Measurements from ENCODE around the gene MFAP1.
"Not testable (repeated sequence)": the region's sequence is repeated elsewhere in the genome, so short reads cannot be mapped to it uniquely, and the experiment has no call there.

MFAP1 gene, protein sequence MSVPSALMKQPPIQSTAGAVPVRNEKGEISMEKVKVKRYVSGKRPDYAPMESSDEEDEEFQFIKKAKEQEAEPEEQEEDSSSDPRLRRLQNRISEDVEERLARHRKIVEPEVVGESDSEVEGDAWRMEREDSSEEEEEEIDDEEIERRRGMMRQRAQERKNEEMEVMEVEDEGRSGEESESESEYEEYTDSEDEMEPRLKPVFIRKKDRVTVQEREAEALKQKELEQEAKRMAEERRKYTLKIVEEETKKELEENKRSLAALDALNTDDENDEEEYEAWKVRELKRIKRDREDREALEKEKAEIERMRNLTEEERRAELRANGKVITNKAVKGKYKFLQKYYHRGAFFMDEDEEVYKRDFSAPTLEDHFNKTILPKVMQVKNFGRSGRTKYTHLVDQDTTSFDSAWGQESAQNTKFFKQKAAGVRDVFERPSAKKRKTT

DNA sequence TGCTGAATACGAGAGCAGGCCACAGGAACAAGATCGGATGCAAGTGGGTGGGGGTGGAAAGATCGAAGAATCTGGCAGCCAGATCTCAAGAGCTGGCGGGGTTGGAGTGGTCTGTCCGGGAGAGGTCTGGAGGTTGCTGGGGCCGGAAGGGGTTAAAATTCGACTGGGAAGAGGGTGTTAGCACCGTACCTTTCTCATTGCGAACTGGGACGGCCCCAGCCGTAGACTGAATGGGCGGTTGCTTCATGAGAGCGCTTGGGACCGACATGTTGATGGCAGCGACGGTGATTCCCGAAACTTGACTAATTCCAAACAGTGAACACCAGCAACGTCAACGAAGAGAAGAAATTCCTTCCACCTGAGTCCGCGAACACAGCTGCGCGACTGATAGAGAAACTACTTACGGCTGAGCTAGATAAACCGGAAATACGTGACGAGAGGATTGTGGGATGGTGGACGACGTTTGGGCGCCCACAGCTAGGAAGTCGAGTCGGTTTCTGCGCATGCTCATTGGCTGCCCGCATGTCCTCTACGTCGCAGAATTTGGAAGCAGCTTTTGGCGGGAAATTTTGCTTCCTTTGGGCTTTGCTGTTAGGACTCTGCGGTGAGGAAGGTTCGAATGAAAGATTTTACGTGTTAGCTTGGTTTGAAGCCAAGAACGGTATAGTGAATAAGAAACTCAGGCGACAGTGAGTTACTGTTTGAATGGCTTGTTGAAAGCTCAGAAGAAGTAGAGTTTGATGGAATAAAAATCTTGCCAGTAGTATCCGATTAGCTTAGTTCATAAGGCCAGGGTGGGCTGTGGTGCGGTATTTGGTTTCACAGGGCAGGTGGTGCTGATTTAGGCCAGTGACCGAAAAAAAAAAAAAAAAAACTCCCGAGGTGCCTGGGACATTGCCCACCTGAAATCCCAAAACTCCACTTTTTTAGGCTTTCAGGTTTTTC is at the start of gene MFAP1:
MFAP1 (minus strand) TSS at position 389 of the 945 bp plus-strand sequence; CDS start at position 268, 121 bp downstream.
- Histone ChIP-seq H3K36me3 (ENCODE audit: control insufficient read depth in 1 of 2, insufficient read depth in 2 of 2, low read length in 2 of 2) (peaks cover 0 to 3% of the 10 kb centered on the region in 2 donors), H3K4me3 (ENCODE audit: low read depth in 1 of 2, low read length in 2 of 2) (peak within 1 kb of the TSS; percentile 90 to 95), H3K9ac (ENCODE audit: low read depth in 1 of 2, low read length in 2 of 2) (peak within 1 kb of the TSS; percentile 63 to 99), H3K27ac (ENCODE audit: low read depth, low read length) (peak within 1 kb of the TSS; percentile 81), H3K9me3 (ENCODE audit: control insufficient read depth in 1 of 2, low read length in 2 of 2) (no peaks in the 10 kb centered on the region), H3K4me1 (ENCODE audit: control insufficient read depth in 1 of 2, insufficient read depth in 2 of 2, low read length in 2 of 2) (peaks cover 26% of the 10 kb centered on the region in 2 donors), H3K27me3 (ENCODE audit: control insufficient read depth in 1 of 2, insufficient read depth in 2 of 2, low read length in 2 of 2) (no peaks in the 10 kb centered on the region)

DNA sequence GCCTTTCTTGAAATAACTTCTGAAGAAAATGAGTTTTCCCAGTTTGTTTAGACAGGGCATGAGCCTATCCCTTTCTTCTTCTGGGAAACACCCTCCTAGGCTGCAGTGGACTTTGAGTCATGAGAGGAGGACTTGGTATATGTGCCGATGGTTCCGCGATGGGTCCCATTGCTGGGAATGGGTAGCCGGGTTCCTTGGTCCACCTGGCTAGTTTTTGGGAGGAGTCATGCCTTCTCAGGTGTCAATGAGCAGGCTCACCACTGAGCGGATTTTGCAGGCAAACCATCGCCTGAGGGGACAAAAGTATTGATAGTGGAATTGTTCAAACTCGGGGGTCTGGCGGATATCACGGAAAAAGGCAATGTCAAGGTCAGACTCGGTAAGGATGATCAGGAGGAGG is 49.2 kb upstream of the MFAP1 start:
- H3K4me3 ChIP-seq (ENCODE audit: low read depth in 1 of 2, low read length in 2 of 2), result no peak overlapping the region
- no peaks in the 10 kb centered on the region for H3K27me3 ChIP-seq (ENCODE audit: control insufficient read depth in 1 of 2, insufficient read depth in 2 of 2, low read length in 2 of 2)
- no peaks in the 10 kb centered on the region for H3K36me3 ChIP-seq (ENCODE audit: control insufficient read depth in 1 of 2, insufficient read depth in 2 of 2, low read length in 2 of 2)
- no peaks in the 10 kb centered on the region for H3K4me1 ChIP-seq (ENCODE audit: control insufficient read depth in 1 of 2, insufficient read depth in 2 of 2, low read length in 2 of 2)
- no peak overlapping the region for H3K9ac ChIP-seq (ENCODE audit: low read depth in 1 of 2, low read length in 2 of 2)
- H3K27ac ChIP-seq (ENCODE audit: low read depth, low read length), result no peak overlapping the region
- H3K9me3 ChIP-seq (ENCODE audit: control insufficient read depth in 1 of 2, low read length in 2 of 2), result no peaks in the 10 kb centered on the region

DNA sequence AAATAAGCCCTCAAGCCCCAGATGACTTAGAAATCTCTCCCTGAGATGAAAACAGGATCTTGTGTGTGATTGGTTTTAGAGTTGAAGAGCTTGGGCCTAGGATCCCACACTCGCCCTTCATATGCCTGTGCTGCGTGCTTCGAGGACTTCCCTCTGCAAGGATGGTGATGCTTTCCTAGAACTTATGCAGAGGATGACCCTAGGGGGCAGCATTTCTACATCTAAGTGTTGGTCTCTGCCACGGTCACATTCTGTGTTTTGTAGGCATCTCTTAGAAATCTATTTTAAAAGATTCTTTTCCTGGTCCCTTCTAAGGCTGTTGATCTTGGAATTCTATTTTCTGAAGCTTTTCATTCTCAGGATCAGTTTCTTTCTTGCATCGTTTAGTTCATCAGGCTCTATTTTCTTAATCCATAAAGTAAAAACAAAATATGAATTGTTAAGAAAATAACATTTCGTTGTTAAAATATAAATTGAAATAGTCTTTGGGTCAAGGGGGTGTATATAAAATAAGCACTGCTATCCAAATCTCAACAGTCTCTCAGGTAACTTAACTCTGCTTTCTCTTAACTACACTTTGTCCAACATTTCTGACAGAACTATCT is 48.0 kb upstream of the MFAP1 start:
- Histone ChIP-seq H3K27ac (ENCODE audit: low read depth, low read length) (no peak overlapping the region), H3K4me3 (ENCODE audit: low read depth in 1 of 2, low read length in 2 of 2) (no peak overlapping the region), H3K9ac (ENCODE audit: low read depth in 1 of 2, low read length in 2 of 2) (no peak overlapping the region), H3K27me3 (ENCODE audit: control insufficient read depth in 1 of 2, insufficient read depth in 2 of 2, low read length in 2 of 2) (no peaks in the 10 kb centered on the region), H3K4me1 (ENCODE audit: control insufficient read depth in 1 of 2, insufficient read depth in 2 of 2, low read length in 2 of 2) (no peaks in the 10 kb centered on the region), H3K36me3 (ENCODE audit: control insufficient read depth in 1 of 2, insufficient read depth in 2 of 2, low read length in 2 of 2) (no peaks in the 10 kb centered on the region), H3K9me3 (ENCODE audit: control insufficient read depth in 1 of 2, low read length in 2 of 2) (no peaks in the 10 kb centered on the region)

DNA sequence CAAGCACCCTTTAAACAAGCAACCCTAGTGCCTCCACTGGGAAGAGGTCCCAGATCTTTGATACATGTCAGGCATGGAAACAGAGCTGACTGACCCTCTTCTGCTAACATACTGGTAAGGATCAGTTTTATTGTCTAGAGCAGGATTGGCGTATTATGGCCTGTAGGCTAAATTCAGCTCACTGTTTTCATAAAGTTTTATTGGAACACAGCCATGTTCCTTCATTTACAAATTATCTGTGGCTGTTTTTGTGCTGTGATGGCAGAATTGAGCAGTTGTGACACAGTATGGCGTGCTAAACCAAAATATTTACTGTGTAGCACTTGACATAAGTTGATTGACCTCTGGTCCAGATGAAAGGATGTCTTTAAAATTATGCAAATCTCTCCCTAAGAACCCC is 47.3 kb upstream of the MFAP1 start:
- Histone ChIP-seq H3K4me1 (ENCODE audit: control insufficient read depth in 1 of 2, insufficient read depth in 2 of 2, low read length in 2 of 2) (no peaks in the 10 kb centered on the region), H3K36me3 (ENCODE audit: control insufficient read depth in 1 of 2, insufficient read depth in 2 of 2, low read length in 2 of 2) (no peaks in the 10 kb centered on the region), H3K27me3 (ENCODE audit: control insufficient read depth in 1 of 2, insufficient read depth in 2 of 2, low read length in 2 of 2) (no peaks in the 10 kb centered on the region), H3K9ac (ENCODE audit: low read depth in 1 of 2, low read length in 2 of 2) (no peak overlapping the region), H3K4me3 (ENCODE audit: low read depth in 1 of 2, low read length in 2 of 2) (no peak overlapping the region), H3K9me3 (ENCODE audit: control insufficient read depth in 1 of 2, low read length in 2 of 2) (no peaks in the 10 kb centered on the region), H3K27ac (ENCODE audit: low read depth, low read length) (no peak overlapping the region)

DNA sequence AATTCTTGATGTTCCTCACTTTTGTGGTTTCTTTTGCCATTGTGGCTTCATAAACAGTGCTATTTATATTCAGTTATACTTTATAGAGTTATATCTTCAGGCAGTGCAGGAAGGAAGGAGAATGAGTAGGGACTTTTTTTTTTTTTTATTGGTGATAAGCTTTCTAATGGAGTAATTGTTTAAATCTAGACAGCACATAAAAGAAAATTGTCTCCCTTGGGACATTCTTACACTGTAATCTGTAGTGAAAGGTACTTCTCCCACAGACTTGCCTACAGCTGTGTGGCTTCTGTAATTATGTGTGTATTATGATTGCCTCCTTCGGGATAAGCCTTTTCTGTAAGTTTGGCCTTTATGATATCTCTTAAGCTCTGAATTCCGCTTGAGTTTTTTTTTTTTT is 43.9 kb upstream of the MFAP1 start:
- Histone ChIP-seq H3K9ac (ENCODE audit: low read depth in 1 of 2, low read length in 2 of 2) (no peak overlapping the region), H3K9me3 (ENCODE audit: control insufficient read depth in 1 of 2, low read length in 2 of 2) (no peaks in the 10 kb centered on the region), H3K4me1 (ENCODE audit: control insufficient read depth in 1 of 2, insufficient read depth in 2 of 2, low read length in 2 of 2) (no peaks in the 10 kb centered on the region), H3K27me3 (ENCODE audit: control insufficient read depth in 1 of 2, insufficient read depth in 2 of 2, low read length in 2 of 2) (no peaks in the 10 kb centered on the region), H3K4me3 (ENCODE audit: low read depth in 1 of 2, low read length in 2 of 2) (no peak overlapping the region), H3K36me3 (ENCODE audit: control insufficient read depth in 1 of 2, insufficient read depth in 2 of 2, low read length in 2 of 2) (no peaks in the 10 kb centered on the region), H3K27ac (ENCODE audit: low read depth, low read length) (no peak overlapping the region)

DNA sequence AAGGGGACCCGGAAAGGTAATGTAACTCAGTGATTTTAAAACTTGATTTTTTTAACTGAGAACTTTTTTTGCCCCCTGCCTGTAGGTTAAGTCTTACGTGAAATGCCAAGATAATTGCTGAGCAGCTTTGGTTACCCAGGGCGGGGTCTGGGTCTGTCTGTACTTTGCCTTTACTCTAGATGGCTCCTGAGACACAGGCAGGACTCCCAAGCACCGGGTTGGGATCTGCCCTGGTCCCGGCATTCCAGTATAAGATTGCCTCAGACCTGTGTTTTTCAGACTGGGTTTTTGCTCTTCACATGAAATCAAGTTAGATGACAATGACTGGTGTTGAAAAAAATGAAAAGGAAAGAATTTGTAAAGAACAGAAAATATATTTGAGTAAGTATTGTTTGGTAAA is 42.6 kb upstream of the MFAP1 start:
- H3K4me1 ChIP-seq (ENCODE audit: control insufficient read depth in 1 of 2, insufficient read depth in 2 of 2, low read length in 2 of 2), result no peaks in the 10 kb centered on the region
- no peaks in the 10 kb centered on the region for H3K36me3 ChIP-seq (ENCODE audit: control insufficient read depth in 1 of 2, insufficient read depth in 2 of 2, low read length in 2 of 2)
- no peak overlapping the region for H3K27ac ChIP-seq (ENCODE audit: low read depth, low read length)
- no peaks in the 10 kb centered on the region for H3K27me3 ChIP-seq (ENCODE audit: control insufficient read depth in 1 of 2, insufficient read depth in 2 of 2, low read length in 2 of 2)
- no peak overlapping the region for H3K9ac ChIP-seq (ENCODE audit: low read depth in 1 of 2, low read length in 2 of 2)
- H3K9me3 ChIP-seq (ENCODE audit: control insufficient read depth in 1 of 2, low read length in 2 of 2), result no peaks in the 10 kb centered on the region
- H3K4me3 ChIP-seq (ENCODE audit: low read depth in 1 of 2, low read length in 2 of 2), result no peak overlapping the region

DNA sequence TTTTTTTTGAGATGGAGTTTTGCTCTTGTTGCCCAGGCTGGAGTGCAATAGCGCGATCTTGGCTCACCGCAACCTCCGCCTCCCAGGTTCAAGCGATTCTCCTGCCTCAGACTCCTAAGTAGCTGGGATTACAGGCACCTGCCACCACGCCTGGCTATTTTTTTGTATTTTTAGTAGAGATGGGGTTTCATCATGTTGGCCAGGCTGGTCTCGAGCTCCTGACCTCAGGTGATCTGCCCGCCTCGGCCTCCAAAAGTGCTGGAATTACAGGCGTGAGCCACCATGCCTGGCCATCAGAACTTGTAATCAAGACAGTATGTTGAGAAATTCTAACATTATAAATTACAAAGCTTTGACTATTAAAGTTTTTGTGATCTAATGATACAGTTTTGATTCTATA is 42.1 kb upstream of the MFAP1 start:
- not testable (repeated sequence) for H3K27ac ChIP-seq (ENCODE audit: low read depth, low read length); H3K4me3 ChIP-seq (ENCODE audit: low read depth in 1 of 2, low read length in 2 of 2); H3K27me3 ChIP-seq (ENCODE audit: control insufficient read depth in 1 of 2, insufficient read depth in 2 of 2, low read length in 2 of 2); H3K36me3 ChIP-seq (ENCODE audit: control insufficient read depth in 1 of 2, insufficient read depth in 2 of 2, low read length in 2 of 2); H3K4me1 ChIP-seq (ENCODE audit: control insufficient read depth in 1 of 2, insufficient read depth in 2 of 2, low read length in 2 of 2); H3K9ac ChIP-seq (ENCODE audit: low read depth in 1 of 2, low read length in 2 of 2); H3K9me3 ChIP-seq (ENCODE audit: control insufficient read depth in 1 of 2, low read length in 2 of 2)

DNA sequence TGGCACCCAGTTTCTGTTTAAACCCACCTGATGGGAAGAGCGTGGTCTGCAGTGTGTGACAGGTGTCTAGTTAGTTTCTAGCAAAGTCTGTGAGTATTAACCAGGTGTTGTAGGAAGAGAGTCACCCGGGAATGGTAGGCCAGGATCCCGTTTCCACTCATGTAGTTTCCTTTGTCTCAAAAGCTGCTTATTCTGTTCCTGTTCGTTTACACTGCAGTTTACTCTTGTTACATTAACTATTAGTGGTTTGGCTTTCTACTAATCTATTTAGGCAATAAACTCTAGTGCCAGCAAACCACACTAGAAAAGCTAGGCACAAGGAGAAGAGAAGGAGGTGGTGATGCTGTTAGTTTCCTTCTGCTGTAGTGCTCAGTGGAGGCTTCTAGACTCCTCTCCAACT is 35.1 kb upstream of the MFAP1 start:
- H3K4me1 ChIP-seq (ENCODE audit: control insufficient read depth in 1 of 2, insufficient read depth in 2 of 2, low read length in 2 of 2), result no peaks in the 10 kb centered on the region
- peaks cover 0 to 18% of the 10 kb centered on the region in 2 donors for H3K36me3 ChIP-seq (ENCODE audit: control insufficient read depth in 1 of 2, insufficient read depth in 2 of 2, low read length in 2 of 2)
- H3K27ac ChIP-seq (ENCODE audit: low read depth, low read length), result no peak overlapping the region

DNA sequence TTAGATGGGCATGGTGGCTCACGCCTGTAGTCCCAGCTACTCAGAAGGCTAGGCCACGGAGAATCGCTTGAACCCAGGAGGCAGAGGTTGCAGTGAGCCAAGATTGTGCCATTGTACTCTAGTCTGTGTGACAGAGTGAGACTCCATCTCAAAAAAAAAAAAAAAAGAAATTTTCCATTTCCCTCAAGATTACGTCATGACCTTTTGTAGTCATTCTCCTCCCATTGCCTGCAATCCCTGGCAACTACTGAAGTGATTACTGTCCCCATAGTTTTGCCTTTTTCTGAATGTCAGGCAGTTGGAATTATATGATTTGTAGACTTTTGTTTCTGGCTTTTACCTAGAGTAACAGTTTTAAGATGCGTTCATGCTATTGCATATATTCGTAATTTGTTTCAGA is 30.3 kb upstream of the MFAP1 start:
- H3K36me3 ChIP-seq (ENCODE audit: control insufficient read depth in 1 of 2, insufficient read depth in 2 of 2, low read length in 2 of 2), result peaks cover 0 to 17% of the 10 kb centered on the region in 2 donors
- no peaks in the 10 kb centered on the region for H3K9me3 ChIP-seq (ENCODE audit: control insufficient read depth in 1 of 2, low read length in 2 of 2)
- H3K9ac ChIP-seq (ENCODE audit: low read depth in 1 of 2, low read length in 2 of 2), result no peak overlapping the region
- H3K27me3 ChIP-seq (ENCODE audit: control insufficient read depth in 1 of 2, insufficient read depth in 2 of 2, low read length in 2 of 2), result no peaks in the 10 kb centered on the region
- no peak overlapping the region for H3K27ac ChIP-seq (ENCODE audit: low read depth, low read length)
- H3K4me3 ChIP-seq (ENCODE audit: low read depth in 1 of 2, low read length in 2 of 2), result no peak overlapping the region
- no peaks in the 10 kb centered on the region for H3K4me1 ChIP-seq (ENCODE audit: control insufficient read depth in 1 of 2, insufficient read depth in 2 of 2, low read length in 2 of 2)

More for the DNA sequence above, 35.1 kb upstream of the MFAP1 start:
- Histone ChIP-seq H3K9ac (ENCODE audit: low read depth in 1 of 2, low read length in 2 of 2) (no peak overlapping the region), H3K9me3 (ENCODE audit: control insufficient read depth in 1 of 2, low read length in 2 of 2) (no peaks in the 10 kb centered on the region), H3K27me3 (ENCODE audit: control insufficient read depth in 1 of 2, insufficient read depth in 2 of 2, low read length in 2 of 2) (no peaks in the 10 kb centered on the region), H3K4me3 (ENCODE audit: low read depth in 1 of 2, low read length in 2 of 2) (no peak overlapping the region)

DNA sequence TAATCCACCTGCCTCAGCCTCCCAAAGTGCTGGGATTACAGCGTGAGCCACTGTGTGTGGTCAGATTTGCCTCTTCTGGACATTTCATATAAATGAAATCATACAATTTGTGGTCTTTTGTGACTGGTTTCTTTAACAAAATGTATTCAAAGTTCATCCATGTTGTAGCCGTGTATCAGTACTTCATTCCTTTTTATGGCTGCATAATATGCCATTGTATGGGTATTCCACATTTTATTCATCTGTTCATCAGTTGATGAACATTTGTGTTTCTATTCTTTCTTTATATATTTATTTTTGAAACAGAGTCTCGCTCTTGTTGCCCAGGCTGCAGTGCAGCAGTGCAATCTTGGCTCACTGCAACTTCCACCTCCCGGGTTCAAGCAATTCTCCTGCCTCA is 28.1 kb upstream of the MFAP1 start:
- H3K36me3 ChIP-seq (ENCODE audit: control insufficient read depth in 1 of 2, insufficient read depth in 2 of 2, low read length in 2 of 2), result peaks cover 0 to 7% of the 10 kb centered on the region in 2 donors
- H3K4me1 ChIP-seq (ENCODE audit: control insufficient read depth in 1 of 2, insufficient read depth in 2 of 2, low read length in 2 of 2), result no peaks in the 10 kb centered on the region
- no peaks in the 10 kb centered on the region for H3K27me3 ChIP-seq (ENCODE audit: control insufficient read depth in 1 of 2, insufficient read depth in 2 of 2, low read length in 2 of 2)
- no peak overlapping the region for H3K27ac ChIP-seq (ENCODE audit: low read depth, low read length)
- no peak overlapping the region for H3K9ac ChIP-seq (ENCODE audit: low read depth in 1 of 2, low read length in 2 of 2)
- H3K9me3 ChIP-seq (ENCODE audit: control insufficient read depth in 1 of 2, low read length in 2 of 2), result no peaks in the 10 kb centered on the region
- H3K4me3 ChIP-seq (ENCODE audit: low read depth in 1 of 2, low read length in 2 of 2), result no peak overlapping the region
